ENCODE results near the gene SP3.

Gene SP3

DNA sequence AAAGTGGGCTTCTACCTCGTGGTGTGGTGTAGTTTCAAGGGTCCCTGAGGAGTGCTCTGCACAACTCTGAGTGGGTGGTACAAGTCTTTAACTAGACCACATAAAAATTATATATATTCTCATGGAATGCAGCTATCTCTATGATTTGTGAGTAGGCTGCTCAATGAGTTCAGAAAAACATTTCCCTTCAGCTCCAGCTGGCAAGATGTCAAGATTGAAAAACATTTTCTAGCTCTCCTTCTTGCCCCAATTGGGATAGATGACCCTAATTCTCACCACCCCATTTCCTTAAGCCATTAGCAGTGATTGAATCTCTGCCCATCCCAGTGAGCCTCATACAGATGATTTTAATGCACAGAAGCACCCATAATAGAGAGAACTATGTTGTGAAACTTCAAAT lies 28.3 kb upstream of the SP3 start:
- DNase-seq, result no peak

DNA sequence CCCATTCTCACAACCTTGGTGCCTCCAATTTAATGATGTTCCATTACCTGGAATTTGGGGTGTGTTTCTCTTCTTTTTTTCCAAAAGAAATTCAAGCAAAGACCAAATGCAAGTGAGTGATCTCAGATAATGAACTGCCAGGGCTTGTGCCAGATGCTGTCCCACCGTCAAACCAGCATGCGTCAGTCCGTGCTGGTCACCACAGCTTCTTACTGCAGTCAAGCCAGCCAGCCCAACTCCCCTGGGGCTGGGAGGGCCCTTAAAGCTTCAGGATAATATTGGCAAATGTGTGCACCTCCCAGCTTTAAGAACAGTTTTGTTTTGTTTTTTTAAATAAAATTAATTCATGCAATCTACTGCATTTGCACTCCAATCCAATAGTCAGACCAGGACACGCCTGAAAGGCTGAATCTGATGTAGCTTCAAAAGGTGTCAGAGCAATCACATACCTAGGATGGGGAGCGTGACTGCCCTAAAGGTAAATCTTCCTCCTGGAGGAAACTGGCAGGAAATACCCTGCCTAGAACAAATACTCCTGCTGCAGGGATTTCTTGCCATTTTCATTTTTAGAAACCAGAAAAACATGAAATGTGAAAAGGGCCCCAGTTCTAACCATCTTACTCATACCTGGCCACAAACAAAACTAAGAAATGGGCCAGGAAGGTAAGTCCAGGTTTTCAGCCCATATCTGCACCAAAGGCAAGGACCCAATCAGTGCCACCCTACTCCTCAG lies 26.8 kb upstream of the SP3 start:
- no peak for DNase-seq

DNA sequence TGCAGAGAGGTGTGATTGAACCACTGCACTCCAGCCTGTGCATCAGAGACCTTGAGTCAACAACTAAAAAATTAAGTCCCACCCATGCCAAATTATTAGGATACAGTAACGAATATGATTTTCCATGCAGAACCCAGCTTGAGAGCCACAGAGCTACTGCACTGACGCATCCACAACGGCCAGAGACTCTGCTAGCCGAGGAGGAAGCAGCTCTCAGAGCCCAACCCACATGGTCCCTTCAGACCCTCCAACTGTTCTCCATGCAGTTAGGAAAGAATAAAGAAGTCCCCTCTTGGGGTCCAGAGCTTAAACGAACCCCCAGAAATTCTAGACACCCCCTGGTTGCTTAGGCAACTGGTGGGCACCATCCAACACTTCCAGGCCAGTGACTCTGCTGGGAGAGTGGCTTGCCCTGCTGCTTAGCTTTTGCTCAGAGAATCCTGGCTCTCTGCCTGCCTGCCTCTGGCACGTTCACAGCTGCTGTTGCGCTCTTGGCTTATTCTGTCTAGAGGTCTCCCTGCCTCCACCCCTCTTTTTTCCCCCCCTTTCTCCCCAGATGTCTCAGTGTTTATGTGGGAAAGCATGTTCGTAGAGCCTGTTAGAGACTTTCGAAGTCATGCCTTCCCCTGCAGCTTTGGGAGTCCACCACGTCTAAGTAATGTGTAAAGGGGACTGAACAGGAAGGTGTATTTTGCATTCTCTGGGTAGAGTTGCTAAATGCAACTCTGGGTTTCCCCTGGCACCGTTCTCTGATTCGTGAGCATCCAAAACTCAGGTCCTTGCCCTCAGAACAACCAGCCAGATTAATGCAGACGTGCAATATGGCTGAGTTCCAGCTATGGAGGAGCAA lies 26.0 kb upstream of the SP3 start:
- DNase-seq, result no peak

DNA sequence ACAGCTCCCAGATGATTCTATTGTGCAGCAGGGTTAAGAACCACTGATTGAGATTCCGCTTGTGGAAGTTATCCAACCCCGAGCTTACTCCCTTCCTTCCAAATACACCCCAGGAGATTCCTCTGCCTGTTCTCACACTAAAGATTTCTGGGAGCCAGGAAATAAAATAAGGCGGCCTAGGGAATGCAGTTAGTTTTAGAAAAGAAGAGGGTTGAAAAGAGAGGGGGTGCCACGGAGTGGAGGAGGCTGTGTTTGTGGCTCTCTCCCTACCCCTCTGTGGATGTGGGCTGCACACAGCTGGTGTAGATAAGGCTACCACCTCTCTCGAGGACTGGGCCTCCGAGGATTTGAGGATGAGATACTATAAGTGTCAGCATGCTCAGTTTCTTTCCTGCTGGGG lies 25.1 kb upstream of the SP3 start:
- no peak for DNase-seq

DNA sequence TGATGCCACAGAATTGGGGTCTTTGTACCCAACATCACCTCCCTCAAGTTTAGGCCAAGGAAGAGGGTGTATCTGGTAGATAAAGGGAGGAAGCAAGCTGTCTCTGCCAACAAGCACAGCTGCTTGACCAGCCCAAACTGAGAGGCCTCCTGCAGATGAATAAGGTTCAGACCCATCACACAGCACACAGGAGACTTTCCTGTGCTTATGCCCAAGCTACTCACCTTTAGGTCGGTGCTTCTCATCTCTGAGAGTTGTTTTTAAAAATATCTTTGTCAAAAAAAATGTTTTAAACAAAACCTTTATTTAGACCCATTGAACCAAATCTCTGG lies 24.7 kb upstream of the SP3 start:
- DNase-seq, result no peak

DNA sequence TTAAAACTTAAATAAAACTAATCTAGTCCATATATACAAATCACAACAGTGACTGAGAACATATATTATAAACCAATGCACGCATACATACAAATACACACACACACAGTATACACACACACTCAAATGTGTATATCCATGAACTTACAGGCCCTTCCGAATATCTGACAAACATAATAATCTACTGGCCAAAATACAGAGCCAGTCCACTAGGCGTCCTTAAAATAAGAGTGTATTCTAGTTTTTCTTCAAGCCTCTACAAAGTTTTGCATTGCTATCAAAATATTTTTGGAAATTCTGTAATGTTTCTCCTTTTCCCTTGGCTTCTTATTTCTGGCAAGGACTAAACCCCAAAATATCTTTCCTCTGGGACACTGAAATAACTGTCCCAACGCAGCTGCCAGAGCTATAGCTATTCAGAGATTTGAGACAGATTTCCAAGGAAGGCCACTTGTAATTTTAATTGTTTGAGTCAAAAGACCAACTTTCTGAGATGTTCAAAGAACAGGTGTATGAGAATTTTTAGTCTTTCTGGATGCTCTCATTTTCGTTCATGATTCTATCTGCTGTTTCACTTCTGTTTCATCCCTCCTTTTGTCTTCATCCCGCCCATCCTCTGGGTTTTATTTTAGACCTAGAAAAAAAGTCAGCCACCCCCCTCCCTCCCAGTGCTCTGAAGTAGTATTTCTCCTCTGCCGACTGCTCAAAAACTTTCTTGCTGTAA lies 24.1 kb upstream of the SP3 start:
- DNase-seq, result no peak

DNA sequence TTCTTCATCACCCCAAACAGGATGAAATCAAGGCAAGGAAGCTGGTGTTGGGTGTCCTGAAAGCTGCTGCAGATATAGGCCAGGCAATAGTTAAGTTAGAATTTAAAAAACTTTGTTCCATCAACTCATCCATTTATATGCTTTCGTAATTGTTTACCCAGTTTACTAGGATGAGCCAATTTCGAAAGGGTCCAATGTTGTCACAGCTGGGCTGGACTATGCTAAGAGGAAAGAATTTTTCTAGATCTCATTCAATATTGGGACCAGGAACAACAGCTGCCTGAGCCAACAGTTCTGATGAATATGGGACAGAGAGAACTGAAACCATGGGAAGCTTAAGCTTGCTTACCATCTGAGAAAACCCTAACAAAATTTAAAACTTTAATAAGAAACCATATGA lies 21.6 kb upstream of the SP3 start:
- no peak for DNase-seq

DNA sequence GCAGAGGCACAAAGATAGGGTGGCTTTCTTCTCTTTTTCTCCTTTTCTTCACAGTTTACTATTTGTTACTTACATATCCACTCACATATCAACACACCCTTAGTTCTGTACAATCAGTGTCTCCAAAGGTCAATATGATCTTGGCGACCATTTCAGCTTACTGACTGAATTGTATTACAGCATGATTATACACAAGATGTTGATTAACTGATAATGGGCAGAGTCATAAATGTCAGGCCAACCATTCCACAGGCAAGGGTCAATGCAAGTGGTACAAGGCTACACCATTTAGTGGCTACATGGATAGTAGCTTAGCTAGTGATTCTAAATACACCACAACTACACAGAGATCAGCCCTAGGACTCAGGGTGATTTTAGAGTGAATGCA lies 20.4 kb upstream of the SP3 start:
- no peak for DNase-seq

DNA sequence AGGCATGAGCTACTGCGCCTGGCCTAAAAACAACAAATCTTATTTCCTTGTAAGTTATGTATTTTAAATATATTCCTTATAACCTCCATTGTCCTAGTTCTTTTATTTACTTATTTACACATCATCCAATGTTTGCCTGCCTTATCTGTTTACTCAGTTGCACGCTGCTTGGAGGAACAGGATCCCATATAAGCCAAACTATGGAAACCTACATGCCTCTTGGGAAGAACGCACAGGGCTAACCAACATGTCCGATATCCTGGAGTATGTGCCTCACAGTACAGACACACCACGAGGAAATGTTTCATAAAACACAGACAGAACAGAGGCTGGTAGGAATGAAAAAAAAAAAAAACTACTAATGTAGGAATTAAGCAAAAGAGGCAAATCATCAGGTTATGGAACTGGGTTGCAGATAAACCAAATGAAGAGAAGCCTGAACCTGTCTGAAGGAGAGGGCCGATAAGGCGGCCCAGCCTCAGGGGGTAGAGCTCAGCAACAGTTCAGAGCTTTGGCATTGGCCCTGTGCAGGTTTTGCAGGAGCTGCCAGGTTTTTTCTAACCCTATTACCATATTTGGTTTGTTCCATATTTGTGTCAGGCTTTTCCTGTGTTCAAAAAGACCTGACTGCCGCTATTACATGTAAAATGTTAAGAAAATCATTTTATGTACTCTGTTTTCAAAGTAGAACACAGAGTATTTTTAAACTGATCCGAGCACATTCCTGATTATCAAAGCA lies 19.9 kb upstream of the SP3 start:
- DNase-seq, result no peak

DNA sequence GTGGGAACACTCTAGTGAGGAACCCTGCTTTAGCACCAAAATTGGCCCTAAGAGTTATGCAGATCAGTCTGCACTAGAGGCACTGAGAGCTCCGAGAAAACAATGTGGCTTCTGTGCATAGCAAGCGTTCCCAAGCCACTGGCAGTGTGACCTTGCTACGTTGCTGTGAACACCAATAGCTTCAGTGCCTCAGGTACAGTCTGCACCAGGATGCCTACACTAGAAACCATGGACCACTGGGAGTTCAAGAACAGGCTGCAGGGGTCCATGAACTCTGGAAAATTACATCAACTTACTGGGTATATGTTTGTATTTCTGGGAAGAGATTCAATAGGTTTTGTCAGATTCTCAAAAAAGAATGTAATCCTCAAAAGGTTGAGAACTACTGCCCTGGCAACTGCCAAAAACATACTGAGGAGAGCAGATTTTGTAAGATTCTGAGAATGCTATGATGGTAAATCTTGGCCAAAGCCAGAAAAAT lies 18.3 kb upstream of the SP3 start:
- no peak for DNase-seq

DNA sequence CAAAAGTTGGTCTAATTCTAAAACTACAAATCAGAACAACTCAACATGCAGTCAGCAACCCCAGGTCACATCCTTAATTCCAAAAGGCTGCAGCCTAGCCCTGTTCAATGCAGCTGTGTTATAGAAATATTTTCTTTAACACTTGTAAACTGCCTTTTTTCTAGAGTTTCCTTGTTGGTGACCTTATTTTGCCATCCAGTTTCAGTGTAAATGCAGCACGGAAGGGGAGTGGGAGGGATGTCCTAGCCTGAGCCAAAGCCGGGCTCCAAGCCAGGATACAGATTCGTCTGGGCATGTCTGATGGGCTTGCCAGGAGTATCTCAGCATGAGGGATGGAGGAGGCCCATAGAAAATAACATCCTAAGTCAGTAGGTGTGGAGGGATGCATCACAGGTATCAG lies 17.7 kb upstream of the SP3 start:
- no peak for DNase-seq

DNA sequence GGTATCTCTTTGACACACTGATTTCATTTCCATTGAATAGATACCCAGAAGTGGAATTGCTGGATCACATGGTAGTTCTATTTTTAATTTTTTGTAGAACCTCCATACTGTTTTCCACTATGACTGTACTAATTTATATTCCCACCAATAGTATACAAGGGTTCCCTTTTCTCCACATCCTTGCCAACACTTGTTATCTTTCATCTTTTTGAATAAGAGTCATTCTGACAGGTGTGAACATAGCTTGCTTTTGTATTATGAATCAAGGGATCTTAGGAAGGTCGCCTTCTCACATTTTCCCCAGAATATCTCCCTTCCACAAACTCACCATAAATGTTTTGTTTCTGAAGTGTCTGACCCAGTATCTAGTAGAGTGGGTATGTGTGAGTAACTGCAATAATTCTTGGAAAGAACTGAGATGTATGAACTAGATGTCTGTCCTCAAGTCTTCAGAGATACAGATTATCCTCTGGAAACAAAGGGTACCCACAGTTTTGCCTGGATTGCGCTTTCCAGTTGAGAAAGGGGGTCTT lies 17.1 kb upstream of the SP3 start:
- DNase-seq, result no peak

DNA sequence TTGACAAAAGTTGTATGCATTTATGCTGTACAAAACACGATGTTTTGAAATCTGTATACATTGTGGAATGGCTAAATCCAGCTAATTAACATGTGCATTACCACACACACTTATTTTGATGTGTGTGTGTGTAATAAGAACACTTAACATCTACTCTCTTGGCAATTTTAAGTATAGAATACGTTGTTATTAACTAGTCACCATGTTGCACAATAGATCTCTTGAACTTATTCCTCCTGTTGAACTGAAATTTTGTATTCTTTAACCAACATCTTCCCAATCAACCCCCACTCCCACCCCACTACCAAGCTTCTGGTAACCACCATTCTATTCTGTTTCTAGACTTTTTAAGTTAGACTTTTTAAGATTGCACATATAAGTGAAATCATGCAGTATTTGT lies 16.3 kb upstream of the SP3 start:
- DNase-seq, result no peak

DNA sequence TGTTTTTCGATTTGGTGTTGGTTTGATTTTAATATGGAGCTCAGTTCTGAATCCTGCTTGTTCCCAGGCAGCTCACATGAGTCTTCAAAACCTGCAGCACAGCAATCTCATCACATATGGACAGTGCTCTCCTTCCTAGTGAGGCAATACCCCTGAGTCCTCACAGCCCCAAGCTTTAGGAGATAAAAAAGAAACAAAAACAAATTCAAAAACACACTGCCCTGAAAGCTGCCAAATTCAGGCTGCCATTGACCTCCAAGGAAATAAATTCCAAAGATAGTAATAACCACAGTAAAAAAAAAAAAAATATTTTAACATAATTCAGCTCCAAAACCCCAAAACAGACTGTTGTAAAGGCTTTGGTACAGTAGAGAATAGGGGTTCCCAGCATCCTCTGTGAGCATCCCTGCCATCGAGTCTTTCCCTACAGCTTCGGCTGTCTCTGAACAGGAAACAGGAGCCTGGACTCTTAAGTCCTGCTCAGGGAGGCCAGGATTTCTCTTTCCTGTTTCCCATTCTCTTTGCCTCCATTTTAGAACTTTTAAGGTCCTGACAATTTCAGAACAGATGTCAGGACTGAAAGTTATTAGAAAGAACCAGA lies 14.7 kb upstream of the SP3 start:
- no peak for DNase-seq

DNA sequence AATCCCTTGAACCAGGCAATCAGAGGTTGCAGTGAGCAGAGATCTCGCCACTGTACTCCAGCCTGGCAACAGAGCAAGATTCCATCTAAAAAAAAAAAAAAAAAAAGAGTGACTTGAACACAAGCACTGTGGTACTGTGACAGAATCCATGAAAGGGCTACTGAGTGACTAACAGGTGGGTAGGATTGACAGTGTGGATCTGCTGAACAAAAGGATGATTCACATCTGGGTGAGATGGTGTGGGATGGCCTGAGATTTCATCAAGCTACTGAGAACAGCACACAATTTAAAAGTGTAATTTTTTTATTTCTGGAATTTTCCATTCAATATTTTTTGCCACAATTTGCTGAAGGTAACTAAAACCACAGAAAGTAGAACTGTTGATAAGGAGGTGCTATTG lies 13.3 kb upstream of the SP3 start:
- DNase-seq, result no peak

DNA sequence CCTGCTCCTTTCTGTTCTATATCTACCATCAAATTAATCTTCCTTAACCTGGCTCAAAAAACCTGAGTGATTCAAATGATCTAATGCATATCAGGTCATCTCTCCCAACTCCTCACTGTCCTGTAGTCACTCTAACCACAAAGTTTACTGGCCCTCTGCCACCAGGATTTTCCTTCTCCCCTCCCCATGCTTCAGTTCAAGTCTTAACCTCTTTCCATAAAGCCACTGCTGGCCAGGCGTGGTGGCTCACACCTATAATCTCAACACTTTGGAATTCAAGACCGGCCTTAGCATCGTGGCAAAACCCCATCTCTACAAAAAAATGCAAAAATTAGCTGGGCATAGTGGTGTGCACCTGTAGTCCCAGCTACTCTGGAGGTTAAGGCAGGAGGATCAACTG lies 7.5 kb upstream of the SP3 start:
- no peak for DNase-seq

DNA sequence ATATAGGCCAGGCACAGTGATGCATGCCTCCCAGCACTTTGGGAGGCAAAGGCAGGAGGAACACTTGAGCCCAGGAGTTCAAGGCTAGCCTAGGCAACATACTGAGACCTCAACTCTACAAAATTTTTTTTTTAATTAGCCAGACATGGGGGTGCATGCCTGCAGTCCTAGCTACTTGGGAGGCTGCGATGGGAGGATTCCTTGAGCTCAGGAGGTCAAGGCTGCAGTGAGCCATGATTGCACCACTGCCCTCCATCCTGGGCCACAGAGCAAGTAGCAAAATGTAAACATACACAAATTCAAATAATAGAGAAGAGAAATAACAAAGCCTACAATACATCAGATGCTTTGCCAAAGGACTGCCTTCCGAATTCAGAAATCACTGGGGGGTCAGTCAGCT lies 7.0 kb upstream of the SP3 start:
- DNase-seq, result no peak

DNA sequence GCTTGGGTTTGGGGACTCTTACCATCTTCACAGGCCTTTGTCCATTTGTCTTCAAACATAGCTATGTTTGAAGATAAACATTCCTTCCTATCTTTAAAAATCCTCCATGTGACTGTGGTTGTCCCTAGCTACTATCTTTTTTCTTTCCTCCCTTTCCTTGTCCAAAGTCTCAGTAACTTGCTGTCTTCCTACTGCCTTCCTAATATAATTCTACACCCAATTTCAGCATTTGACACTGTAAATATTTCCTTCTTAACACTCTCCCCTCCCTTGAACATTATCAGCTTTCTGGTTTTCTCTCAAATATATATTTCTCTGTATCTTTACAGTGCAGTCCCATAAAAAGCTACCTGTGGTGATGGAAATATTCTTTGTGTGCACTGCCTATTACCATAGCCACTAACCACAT lies 5.3 kb upstream of the SP3 start:
- DNase-seq, result no peak

DNA sequence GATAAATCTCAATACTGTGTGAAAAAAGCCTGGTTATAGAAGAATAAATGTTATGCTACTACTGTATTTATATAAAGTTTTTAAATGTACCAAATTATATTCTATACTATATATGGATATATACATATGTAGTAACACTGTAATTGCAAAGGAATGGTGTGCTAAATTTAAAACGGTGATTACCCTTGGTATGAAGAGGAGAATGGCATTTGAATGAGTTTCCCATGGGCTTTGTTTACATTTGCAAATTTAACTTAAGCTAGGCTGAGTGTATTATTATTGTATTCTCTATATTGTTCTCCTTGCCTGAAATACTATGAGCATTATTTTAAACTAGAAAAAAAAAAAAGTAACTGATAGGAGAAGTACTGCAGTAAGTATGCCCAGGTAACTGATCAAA lies 4.7 kb upstream of the SP3 start:
- DNase-seq, result no peak

DNA sequence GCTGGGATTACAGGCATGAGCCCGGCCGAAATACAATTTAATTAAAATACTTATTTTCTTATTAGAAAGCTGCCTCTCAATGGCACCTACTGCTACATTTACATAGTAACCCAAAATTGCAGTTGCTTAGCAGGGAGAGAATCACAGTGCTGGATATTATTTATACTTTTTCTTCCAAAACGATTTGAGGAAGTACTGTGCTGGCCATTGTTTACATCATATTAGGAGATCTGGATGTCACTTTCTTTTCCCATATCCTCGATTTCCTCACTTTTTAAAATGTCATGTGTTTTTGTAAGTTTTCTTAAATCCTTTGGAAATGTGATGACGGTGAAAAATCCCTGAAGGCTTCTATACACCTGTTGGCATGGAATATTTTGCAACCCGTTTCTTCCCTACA lies 3.4 kb upstream of the SP3 start:
- DNase-seq, result no peak

DNA sequence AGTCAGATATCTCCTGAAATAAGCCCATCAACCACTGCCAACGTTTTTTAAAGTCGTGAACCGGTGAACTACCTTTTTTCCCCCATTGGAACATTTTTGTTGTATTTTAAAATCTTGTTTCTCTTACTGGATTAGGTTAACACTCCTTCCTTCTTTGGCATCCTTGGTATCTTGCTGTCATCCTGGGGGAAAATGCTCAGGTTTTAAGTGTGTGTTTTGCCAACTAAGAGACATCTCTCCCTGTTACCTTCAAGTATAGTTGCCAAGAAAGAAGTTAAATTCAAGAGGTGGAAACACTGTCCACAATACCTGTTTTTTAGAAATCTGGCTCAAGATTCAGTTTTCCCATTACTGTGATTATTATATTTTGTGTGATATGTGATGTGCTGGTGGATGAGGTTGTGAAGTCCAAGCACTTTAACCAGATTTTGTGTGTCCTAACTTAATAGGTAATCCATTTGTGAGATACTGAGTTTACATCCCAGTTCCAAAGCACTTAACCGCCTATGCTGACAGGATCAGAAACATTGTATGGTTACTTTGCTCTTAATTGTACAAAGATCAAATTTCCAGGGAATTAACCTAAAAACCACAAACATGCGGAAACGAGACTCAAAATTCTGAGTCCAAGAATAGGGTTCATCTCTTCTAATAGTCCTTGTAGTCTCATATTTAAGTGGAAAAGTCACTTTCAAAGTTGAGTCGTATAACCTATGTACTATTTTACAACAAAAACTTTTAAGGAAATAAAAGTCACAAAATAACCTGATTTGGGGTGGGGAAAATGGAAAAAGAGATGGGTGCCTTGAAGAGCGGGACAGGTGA lies 1.3 kb upstream of the SP3 start:
- DNase-seq, result no peak

Measured in NCI-H2029 (cell line).